ENCODE measurements around the gene ATOX1.

Gene ATOX1

GRCh38 chr5:151750121-151750520, 8.3 kb downstream of the ATOX1 start:
- TF ChIP-seq TAF1 (IDR thresholded peaks at IDR 0.05; ENCODE audit: low read depth, low read length) = no peak
- TF ChIP-seq SPI1 (IDR thresholded peaks at IDR 0.05; ENCODE audit: low read depth, low read length) = no peak
- TF ChIP-seq POU2F2 (IDR thresholded peaks at IDR 0.05; ENCODE audit: low read depth, low read length) = no peak
- no peak for TF ChIP-seq PAX5 (IDR thresholded peaks at IDR 0.05; ENCODE audit: insufficient read depth, low read length, severe bottlenecking)
- TF ChIP-seq POLR2AphosphoS5 (IDR thresholded peaks at IDR 0.05; ENCODE audit: low read depth, low read length) = no peak
- no peak for TF ChIP-seq POLR2A (IDR thresholded peaks at IDR 0.05; ENCODE audit: low read depth, low read length)
- FAIRE-seq = no peak
- DNase-seq (ENCODE audit: insufficient read length, low spot score) = no peak

GRCh38 chr5:151745071-151745705, 13.2 kb downstream of the ATOX1 start:
- FAIRE-seq (peak; percentile 76), DNase-seq (ENCODE audit: insufficient read length, low spot score) (no peak)
- 0 out of 2 replicates have a peak, but pooled peaks have one; percentile 20 for TF ChIP-seq POLR2AphosphoS5 (IDR thresholded peaks at IDR 0.05; ENCODE audit: low read depth, low read length)
- no peak for TF ChIP-seq PAX5 (IDR thresholded peaks at IDR 0.05; ENCODE audit: insufficient read depth, low read length, severe bottlenecking)
- peak; percentile 90 for TF ChIP-seq SPI1 (IDR thresholded peaks at IDR 0.05; ENCODE audit: low read depth, low read length)

GRCh38 chr5:151743530-151743929, 14.9 kb downstream of the ATOX1 start:
- TF ChIP-seq POU2F2 (IDR thresholded peaks at IDR 0.05; ENCODE audit: low read depth, low read length) (no peak), PAX5 (IDR thresholded peaks at IDR 0.05; ENCODE audit: insufficient read depth, low read length, severe bottlenecking) (no peak), POLR2AphosphoS5 (IDR thresholded peaks at IDR 0.05; ENCODE audit: low read depth, low read length) (no peak), SPI1 (IDR thresholded peaks at IDR 0.05; ENCODE audit: low read depth, low read length) (no peak)
- DNase-seq (ENCODE audit: insufficient read length, low spot score) (no peak), FAIRE-seq (no peak)

- no peak for DNase-seq (ENCODE audit: insufficient read length, low spot score)
- FAIRE-seq = peak; percentile 66
- TF ChIP-seq POLR2A (IDR thresholded peaks at IDR 0.05; ENCODE audit: low read depth, low read length) (no peak), PAX5 (IDR thresholded peaks at IDR 0.05; ENCODE audit: insufficient read depth, low read length, severe bottlenecking) (no peak), POU2F2 (IDR thresholded peaks at IDR 0.05; ENCODE audit: low read depth, low read length) (no peak), TAF1 (IDR thresholded peaks at IDR 0.05; ENCODE audit: low read depth, low read length) (no peak), SPI1 (IDR thresholded peaks at IDR 0.05; ENCODE audit: low read depth, low read length) (no peak), POLR2AphosphoS5 (IDR thresholded peaks at IDR 0.05; ENCODE audit: low read depth, low read length) (no peak)
Observed at GRCh38 chr5:151742870-151743294, 15.5 kb downstream of the ATOX1 start.

- DNase-seq (ENCODE audit: insufficient read length, low spot score) = no peak
- no peak for FAIRE-seq
- TF ChIP-seq PAX5 (IDR thresholded peaks at IDR 0.05; ENCODE audit: insufficient read depth, low read length, severe bottlenecking) = no peak
- no peak for TF ChIP-seq POLR2A (IDR thresholded peaks at IDR 0.05; ENCODE audit: low read depth, low read length)
- TF ChIP-seq POLR2AphosphoS5 (IDR thresholded peaks at IDR 0.05; ENCODE audit: low read depth, low read length) = no peak
- TF ChIP-seq TAF1 (IDR thresholded peaks at IDR 0.05; ENCODE audit: low read depth, low read length) = no peak
- TF ChIP-seq POU2F2 (IDR thresholded peaks at IDR 0.05; ENCODE audit: low read depth, low read length) = no peak
- no peak for TF ChIP-seq SPI1 (IDR thresholded peaks at IDR 0.05; ENCODE audit: low read depth, low read length)
Observed at GRCh38 chr5:151741678-151742423, 16.6 kb downstream of the ATOX1 start.

GRCh38 chr5:151740958-151741373, 17.5 kb downstream of the ATOX1 start:
- TF ChIP-seq TAF1 (IDR thresholded peaks at IDR 0.05; ENCODE audit: low read depth, low read length) (no peak), PAX5 (IDR thresholded peaks at IDR 0.05; ENCODE audit: insufficient read depth, low read length, severe bottlenecking) (no peak), SPI1 (IDR thresholded peaks at IDR 0.05; ENCODE audit: low read depth, low read length) (no peak), POLR2A (IDR thresholded peaks at IDR 0.05; ENCODE audit: low read depth, low read length) (no peak), POLR2AphosphoS5 (IDR thresholded peaks at IDR 0.05; ENCODE audit: low read depth, low read length) (no peak), POU2F2 (IDR thresholded peaks at IDR 0.05; ENCODE audit: low read depth, low read length) (no peak)
- FAIRE-seq (no peak), DNase-seq (ENCODE audit: insufficient read length, low spot score) (no peak)

GRCh38 chr5:151740336-151740942, 18.0 kb downstream of the ATOX1 start:
- FAIRE-seq = peak; percentile 61

GRCh38 chr5:151739939-151740335, 18.5 kb downstream of the ATOX1 start:
- TF ChIP-seq SPI1 (IDR thresholded peaks at IDR 0.05; ENCODE audit: low read depth, low read length) (no peak), PAX5 (IDR thresholded peaks at IDR 0.05; ENCODE audit: insufficient read depth, low read length, severe bottlenecking) (no peak), POU2F2 (IDR thresholded peaks at IDR 0.05; ENCODE audit: low read depth, low read length) (no peak), TAF1 (IDR thresholded peaks at IDR 0.05; ENCODE audit: low read depth, low read length) (no peak), POLR2AphosphoS5 (IDR thresholded peaks at IDR 0.05; ENCODE audit: low read depth, low read length) (no peak), POLR2A (IDR thresholded peaks at IDR 0.05; ENCODE audit: low read depth, low read length) (no peak)
- DNase-seq (ENCODE audit: insufficient read length, low spot score) (no peak), FAIRE-seq (peak; percentile 43)

More at GRCh38 chr5:151740336-151740942, 18.0 kb downstream of the ATOX1 start:
- DNase-seq (ENCODE audit: insufficient read length, low spot score) = no peak
- TF ChIP-seq POLR2A (IDR thresholded peaks at IDR 0.05; ENCODE audit: low read depth, low read length) = no peak
- no peak for TF ChIP-seq TAF1 (IDR thresholded peaks at IDR 0.05; ENCODE audit: low read depth, low read length)
- no peak for TF ChIP-seq POLR2AphosphoS5 (IDR thresholded peaks at IDR 0.05; ENCODE audit: low read depth, low read length)
- TF ChIP-seq POU2F2 (IDR thresholded peaks at IDR 0.05; ENCODE audit: low read depth, low read length) = no peak
- TF ChIP-seq PAX5 (IDR thresholded peaks at IDR 0.05; ENCODE audit: insufficient read depth, low read length, severe bottlenecking) = no peak
- no peak for TF ChIP-seq SPI1 (IDR thresholded peaks at IDR 0.05; ENCODE audit: low read depth, low read length)

GRCh38 chr5:151739395-151739794, 19.0 kb downstream of the ATOX1 start:
- DNase-seq (ENCODE audit: insufficient read length, low spot score) = no peak
- TF ChIP-seq POU2F2 (IDR thresholded peaks at IDR 0.05; ENCODE audit: low read depth, low read length) = no peak
- no peak for TF ChIP-seq POLR2AphosphoS5 (IDR thresholded peaks at IDR 0.05; ENCODE audit: low read depth, low read length)
- FAIRE-seq = no peak
